GM12878 (cell line): ENCODE results near the gene ZBTB44. TPM values are rescaled to one million over a fixed set of nuclear protein-coding genes. Genes with fewer than 3 reads are reported as not detected.

Source experiments
- ATAC-seq: fragments of 200-7000 bp; cut with Tn5 transposase; 3 replicates; pipeline ENCODE4 v1.9.1; 2020; ENCODE audit warnings: mild to moderate bottlenecking, moderate library complexity
- BruUV-seq: library from RNA; stranded (reverse); fragments of 400-500 nt; replicated peaks from 2 replicates; lab custom pipeline; 2021; lab: Mats Ljungman, UMichigan
- CTCF ChIA-PET: fragments of 300-600 bp; sonication (Branson Sonifier 250); formaldehyde crosslinking; extraction: SDS; loops from one replicate; lab custom pipeline; 2021; ENCODE audit warnings: inconsistent platforms; lab: Yijun Ruan, JAX
- POLR2A ChIA-PET: fragments of 350-600 bp; formaldehyde crosslinking; extraction: SDS; loops from one replicate; lab custom pipeline; 2021; ENCODE audit warnings: inconsistent platforms; lab: Charles Lee
- RAD21 ChIA-PET: fragments of 300-600 bp; sonication (Branson Sonifier 250); formaldehyde crosslinking; loops from one replicate; lab custom pipeline; 2023; ENCODE audit warnings: antibody characterized with exemption; ENCODE audit not compliant: unreplicated experiment; lab: Charles Lee
- SMC1A ChIA-PET: fragments of 300-600 bp; sonication (Branson Sonifier 250); formaldehyde crosslinking; loops from one replicate; lab custom pipeline; 2023; ENCODE audit not compliant: unreplicated experiment, uncharacterized antibody; lab: Charles Lee
- DNase-seq: peaks from one replicate; pipeline ENCODE4 v3.0.0-alpha.2; 2011; ENCODE audit warnings: low read depth, low spot score
- FAIRE-seq: peaks from 3 replicates; lab custom pipeline; 2011; peaks lifted over from hg19 to GRCh38; lab: Jason Lieb, UNC
- H2AFZ ChIP-seq: 2 replicates; pipeline ENCODE4 v1.6.0; 2011; ENCODE audit warnings: low read depth, low read length, control low read depth; ENCODE audit not compliant: control insufficient read depth
- H3K27ac ChIP-seq: 2 replicates; pipeline ENCODE4 v1.5.1; 2011; ENCODE audit warnings: control low read depth; ENCODE audit not compliant: control insufficient read depth, insufficient read depth
- H3K27me3 ChIP-seq, 2 experiments: replicated peaks in 1 of 2; 2 replicates each; pipeline versions ENCODE4 v1.6.0 to v1.6.1; 2011; ENCODE audit warnings: low read length in 1 of 2; ENCODE audit not compliant: control insufficient read depth in 2 of 2, insufficient read depth in 2 of 2
- H3K36me3 ChIP-seq, 2 experiments: 2 replicates each; pipeline ENCODE4 v1.5.1; 2011; ENCODE audit warnings: low read length in 1 of 2; ENCODE audit not compliant: control insufficient read depth in 2 of 2, insufficient read depth in 2 of 2
- H3K4me1 ChIP-seq: 2 replicates; pipeline ENCODE4 v1.6.1; 2011; ENCODE audit warnings: mild to moderate bottlenecking, low read length, moderate library complexity, mixed read lengths; ENCODE audit not compliant: control insufficient read depth, insufficient read depth
- H3K4me2 ChIP-seq: 2 replicates; pipeline ENCODE4 v1.6.0; 2011; ENCODE audit warnings: control low read depth; ENCODE audit not compliant: control insufficient read depth, insufficient read depth
- H3K4me3 ChIP-seq: fragments of 200-600 bp; sonication (generic); 2 replicates; pipeline ENCODE4 v1.5.1; 2016
- H3K79me2 ChIP-seq: 2 replicates; pipeline ENCODE4 v1.6.0; 2011; ENCODE audit warnings: low read length; ENCODE audit not compliant: control insufficient read depth, insufficient read depth
- H3K9ac ChIP-seq: 2 replicates; pipeline ENCODE4 v1.8.0; 2011; ENCODE audit warnings: low read length, control low read depth, mixed read lengths; ENCODE audit not compliant: control insufficient read depth, insufficient read depth
- H3K9me3 ChIP-seq: replicated peaks from 3 replicates; pipeline ENCODE4 v1.5.1; 2011; ENCODE audit warnings: mild to moderate bottlenecking, low read length; ENCODE audit not compliant: control insufficient read depth, insufficient read depth
- H4K20me1 ChIP-seq: 2 replicates; pipeline ENCODE4 v1.6.0; 2011; ENCODE audit not compliant: control insufficient read depth, insufficient read depth
- CBX3 ChIP-seq: fragments of 200-600 bp; sonication (generic); IDR thresholded peaks from 2 replicates; pipeline ENCODE4 v1.6.1; 2016; ENCODE audit warnings: low read depth, borderline replicate concordance
- MEF2A ChIP-seq: IDR thresholded peaks from 2 replicates; pipeline ENCODE4 v1.6.1; 2011; ENCODE audit warnings: low read depth, mild to moderate bottlenecking, low read length, moderate library complexity; ENCODE audit not compliant: insufficient read depth
- NBN ChIP-seq: fragments of 450-650 bp; IDR thresholded peaks from 2 replicates; pipeline ENCODE4 v1.6.1; 2016
- NFXL1 ChIP-seq: fragments of 450-650 bp; IDR thresholded peaks from 2 replicates; pipeline ENCODE4 v1.6.1; 2017; ENCODE audit warnings: antibody characterized with exemption, mild to moderate bottlenecking, borderline replicate concordance
- RBBP5 ChIP-seq: fragments of 200-600 bp; sonication (generic); conservative IDR thresholded peaks from 2 replicates; pipeline ENCODE4 v1.6.1; 2016
- SIN3A ChIP-seq: IDR thresholded peaks from 2 replicates; pipeline ENCODE4 v1.6.1; 2012; ENCODE audit warnings: low read depth, low read length, improper control_type of control experiment
- SREBF1 ChIP-seq: IDR thresholded peaks from 2 replicates; pipeline ENCODE4 v1.6.1; 2012; ENCODE audit warnings: mild to moderate bottlenecking, low read length
- WGBS: methylation state at CpG from one replicate; pipeline ENCODE4 v1.1.6; 2016; ENCODE audit warnings: low lambda C conversion rate; ENCODE audit not compliant: insufficient replicate concordance, insufficient coverage; ENCODE audit errors: missing lambda C conversion rate; 5-methylcytosine and 5-hydroxymethylcytosine counted together
- in situ Hi-C: fragments of 300-500 bp; cut with MboI; formaldehyde crosslinking; loops from 9 replicates; pipeline ENCODE4 v1.14.3; 2018; ENCODE audit warnings: mixed read lengths
- intact Hi-C: fragments of 100-400 bp; cut with micrococcal nuclease; formaldehyde crosslinking; loops from one replicate; pipeline ENCODE4 v1.14.2; 2022; ENCODE audit not compliant: unreplicated experiment
- polyA plus RNA-seq, 11 experiments: library from polyadenylated mRNA; depleted of rRNA in 4 of 11; unstranded in 6 of 11; stranded (reverse) in 5 of 11; fragments of >200 nt; fragmentation: Nextera tagmentation in 4 of 11; fragmentation: Illumina TruSeq in 1 of 11; extraction: Ambion mirVana in 4 of 11; extraction: Trizol in 1 of 11; gene quantifications; 1 replicate in 1 of 11; 2 replicates in 10 of 11; pipeline versions ENCODE4 v1.2.1 to v1.2.3, GENCODE V29; 2011 to 2016; ENCODE audit warnings: inconsistent platforms in 2 of 11, missing spikeins in 2 of 11, low read depth in 1 of 11
- total RNA-seq, 4 experiments: library from RNA; depleted of rRNA in 3 of 4; stranded (reverse); fragments of >200 nt in 3 of 4; fragmentation: Illumina TruSeq in 1 of 4; extraction: Trizol in 1 of 4; gene quantifications; 2 replicates each; pipeline versions ENCODE4 v1.2.1 to v1.2.3, GENCODE V29; 2013 to 2021
- TF ChIP-seq, protein P1 (sequence below): fragments of 450-650 bp; conservative IDR thresholded peaks from 2 replicates; pipeline ENCODE4 v1.6.1; 2017; ENCODE audit warnings: mild to moderate bottlenecking, moderate library complexity
- TF ChIP-seq, protein P2 (sequence below): IDR thresholded peaks from 2 replicates; pipeline ENCODE4 v1.6.1; 2011; ENCODE audit warnings: borderline replicate concordance, low read depth, mild to moderate bottlenecking, moderate library complexity, low read length; ENCODE audit not compliant: insufficient read depth, poor library complexity, severe bottlenecking

The ZBTB44 gene
- total and polyA plus RNA-seq, 10 of the 15 experiments (the other 5 are each of a cell fraction or from before 2014, with no cell fraction given): 2.8 to 38.2 (median 12.2) TPM

GRCh38 chr11:130190371-130190881 is 124.3 kb downstream of the ZBTB44 start:
- Histone ChIP-seq H4K20me1 (no peaks in the 10 kb centered on the region), H3K9me3 (no peaks in the 10 kb centered on the region), H3K4me3 (no peak overlapping the region), H3K4me1 (no peaks in the 10 kb centered on the region), H3K4me2 (no peak overlapping the region), H3K27me3 (no peaks in the 10 kb centered on the region), H3K36me3 (no peaks in the 10 kb centered on the region), H3K79me2 (no peaks in the 10 kb centered on the region), H2AFZ (no peak overlapping the region), H3K27ac (no peak overlapping the region), H3K9ac (no peak overlapping the region)
- ChIA-PET CTCF (no interaction called here), RAD21 (no interaction called here), POLR2A (no interaction called here), SMC1A (no interaction called here)
- intact Hi-C loops: no loop called here
- BruUV-seq: no TSS peak
- no peak for ATAC-seq
- FAIRE-seq: no peak
- WGBS: 80% methylated on average over 27 of the region's 29 CpGs
- no peak for DNase-seq
- TF ChIP-seq, protein P1, sequence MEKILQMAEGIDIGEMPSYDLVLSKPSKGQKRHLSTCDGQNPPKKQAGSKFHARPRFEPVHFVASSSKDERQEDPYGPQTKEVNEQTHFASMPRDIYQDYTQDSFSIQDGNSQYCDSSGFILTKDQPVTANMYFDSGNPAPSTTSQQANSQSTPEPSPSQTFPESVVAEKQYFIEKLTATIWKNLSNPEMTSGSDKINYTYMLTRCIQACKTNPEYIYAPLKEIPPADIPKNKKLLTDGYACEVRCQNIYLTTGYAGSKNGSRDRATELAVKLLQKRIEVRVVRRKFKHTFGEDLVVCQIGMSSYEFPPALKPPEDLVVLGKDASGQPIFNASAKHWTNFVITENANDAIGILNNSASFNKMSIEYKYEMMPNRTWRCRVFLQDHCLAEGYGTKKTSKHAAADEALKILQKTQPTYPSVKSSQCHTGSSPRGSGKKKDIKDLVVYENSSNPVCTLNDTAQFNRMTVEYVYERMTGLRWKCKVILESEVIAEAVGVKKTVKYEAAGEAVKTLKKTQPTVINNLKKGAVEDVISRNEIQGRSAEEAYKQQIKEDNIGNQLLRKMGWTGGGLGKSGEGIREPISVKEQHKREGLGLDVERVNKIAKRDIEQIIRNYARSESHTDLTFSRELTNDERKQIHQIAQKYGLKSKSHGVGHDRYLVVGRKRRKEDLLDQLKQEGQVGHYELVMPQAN: no peak
- no peak for TF ChIP-seq MEF2A
- TF ChIP-seq SREBF1: no peak
- no peak for TF ChIP-seq NBN
- TF ChIP-seq RBBP5: no peak
- TF ChIP-seq CBX3: no peak
- TF ChIP-seq SIN3A: no peak
- no peak for TF ChIP-seq NFXL1
- TF ChIP-seq, protein P2, sequence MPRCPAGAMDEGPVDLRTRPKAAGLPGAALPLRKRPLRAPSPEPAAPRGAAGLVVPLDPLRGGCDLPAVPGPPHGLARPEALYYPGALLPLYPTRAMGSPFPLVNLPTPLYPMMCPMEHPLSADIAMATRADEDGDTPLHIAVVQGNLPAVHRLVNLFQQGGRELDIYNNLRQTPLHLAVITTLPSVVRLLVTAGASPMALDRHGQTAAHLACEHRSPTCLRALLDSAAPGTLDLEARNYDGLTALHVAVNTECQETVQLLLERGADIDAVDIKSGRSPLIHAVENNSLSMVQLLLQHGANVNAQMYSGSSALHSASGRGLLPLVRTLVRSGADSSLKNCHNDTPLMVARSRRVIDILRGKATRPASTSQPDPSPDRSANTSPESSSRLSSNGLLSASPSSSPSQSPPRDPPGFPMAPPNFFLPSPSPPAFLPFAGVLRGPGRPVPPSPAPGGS: no peak
- in situ Hi-C loops: no loop called here
